HepG2 (cell line): ENCODE results near the gene MRPL38. TPM values are rescaled to one million over a fixed set of nuclear protein-coding genes. Genes with fewer than 3 reads are reported as not detected.

ENCODE experiments used
- BATF2 ChIP-seq: sonication (generic); formaldehyde crosslinking; IDR thresholded peaks from 2 replicates; pipeline ENCODE4 v1.8.0; 2022; ENCODE audit warnings: mild to moderate bottlenecking, missing genetic modification reagents, moderate library complexity
- BCL6 ChIP-seq: IDR thresholded peaks from 2 replicates; pipeline ENCODE4 v1.6.1; 2016; ENCODE audit warnings: missing genetic modification reagents, missing compliant biosample characterization
- CAMTA2 ChIP-seq: sonication (generic); formaldehyde crosslinking; IDR thresholded peaks from 2 replicates; pipeline ENCODE4 v1.4.0; 2020; ENCODE audit warnings: mild to moderate bottlenecking, missing genetic modification reagents, borderline replicate concordance
- CBFB ChIP-seq: sonication (generic); formaldehyde crosslinking; IDR thresholded peaks from 2 replicates; pipeline ENCODE4 v1.4.0; 2020; ENCODE audit warnings: missing genetic modification reagents
- CCDC6 ChIP-seq: sonication (generic); formaldehyde crosslinking; IDR thresholded peaks from 2 replicates; pipeline ENCODE4 v1.8.1; 2022; ENCODE audit warnings: mild to moderate bottlenecking, missing genetic modification reagents, moderate library complexity
- HDAC1 ChIP-seq: sonication (generic); formaldehyde crosslinking; IDR thresholded peaks from 2 replicates; pipeline ENCODE4 v1.5.1; 2020; ENCODE audit warnings: mild to moderate bottlenecking, missing genetic modification reagents
- HNRNPL ChIP-seq: fragments of 200-400 bp; formaldehyde crosslinking; IDR thresholded peaks from 2 replicates; pipeline ENCODE4 v1.6.1; 2017; ENCODE audit warnings: mild to moderate bottlenecking, low read depth, low read length
- KLF13 ChIP-seq: sonication (generic); formaldehyde crosslinking; IDR thresholded peaks from 2 replicates; pipeline ENCODE4 v1.4.0; 2020; ENCODE audit warnings: mild to moderate bottlenecking, missing genetic modification reagents
- MED1 ChIP-seq: sonication (generic); formaldehyde crosslinking; IDR thresholded peaks from 2 replicates; pipeline ENCODE4 v1.4.0; 2020; ENCODE audit warnings: missing genetic modification reagents
- NPAS2 ChIP-seq: sonication (generic); formaldehyde crosslinking; IDR thresholded peaks from 2 replicates; pipeline ENCODE4 v1.8.0; 2022; ENCODE audit warnings: mild to moderate bottlenecking, missing genetic modification reagents, borderline replicate concordance
- PAWR ChIP-seq: sonication (generic); formaldehyde crosslinking; IDR thresholded peaks from 2 replicates; pipeline ENCODE4 v1.4.0; 2020; ENCODE audit warnings: missing genetic modification reagents, mild to moderate bottlenecking, borderline replicate concordance
- PAX8 ChIP-seq: sonication (generic); formaldehyde crosslinking; IDR thresholded peaks from 2 replicates; pipeline ENCODE4 v1.8.0; 2022; ENCODE audit warnings: mild to moderate bottlenecking, missing genetic modification reagents, borderline replicate concordance
- REXO4 ChIP-seq: sonication (generic); formaldehyde crosslinking; IDR thresholded peaks from 2 replicates; pipeline ENCODE4 v1.8.0; 2022; ENCODE audit warnings: missing genetic modification reagents, mild to moderate bottlenecking, borderline replicate concordance
- SIN3A ChIP-seq: IDR thresholded peaks from 2 replicates; pipeline ENCODE4 v1.6.1; 2011; ENCODE audit warnings: low read depth, mild to moderate bottlenecking, control low read depth, low read length, borderline replicate concordance
- SKI ChIP-seq: fragments of 450-650 bp; IDR thresholded peaks from one replicate; pipeline ENCODE4 v1.6.1; 2018; ENCODE audit warnings: mild to moderate bottlenecking; ENCODE audit not compliant: partially characterized antibody
- TBX3 ChIP-seq: fragments of 450-650 bp; IDR thresholded peaks from 2 replicates; pipeline ENCODE4 v1.6.1; 2017; ENCODE audit warnings: antibody characterized with exemption, mild to moderate bottlenecking, inconsistent platforms, borderline replicate concordance
- WIZ ChIP-seq: sonication (generic); formaldehyde crosslinking; IDR thresholded peaks from 2 replicates; pipeline ENCODE4 v1.5.1; 2020; ENCODE audit warnings: mild to moderate bottlenecking, missing genetic modification reagents
- XRCC5 ChIP-seq: fragments of 200-400 bp; formaldehyde crosslinking; optimal IDR thresholded peaks from 2 replicates; pipeline ENCODE3; 2017; ENCODE audit warnings: mild to moderate bottlenecking, low read length
- ZHX1 ChIP-seq: sonication (generic); formaldehyde crosslinking; IDR thresholded peaks from 2 replicates; pipeline ENCODE4 v1.8.1; 2022; ENCODE audit warnings: low read depth, mild to moderate bottlenecking, missing genetic modification reagents
- ZMYM2 ChIP-seq: sonication (generic); formaldehyde crosslinking; IDR thresholded peaks from 2 replicates; pipeline ENCODE4 v1.8.0; 2022; ENCODE audit warnings: mild to moderate bottlenecking, missing genetic modification reagents
- ZNF230 ChIP-seq: sonication (generic); formaldehyde crosslinking; IDR thresholded peaks from 2 replicates; pipeline ENCODE4 v1.4.0; 2020; ENCODE audit warnings: mild to moderate bottlenecking, missing genetic modification reagents
- ZNF557 ChIP-seq: sonication (generic); formaldehyde crosslinking; IDR thresholded peaks from 2 replicates; pipeline ENCODE4 v1.4.0; 2020; ENCODE audit warnings: missing genetic modification reagents
- ZNF598 ChIP-seq: sonication (generic); formaldehyde crosslinking; IDR thresholded peaks from 2 replicates; pipeline ENCODE4 v1.5.1; 2020; ENCODE audit warnings: mild to moderate bottlenecking, missing genetic modification reagents, borderline replicate concordance
- ZNF629 ChIP-seq: sonication (generic); formaldehyde crosslinking; conservative IDR thresholded peaks from 2 replicates; pipeline ENCODE4 v1.5.0; 2020; ENCODE audit warnings: missing genetic modification reagents
- ZNF678 ChIP-seq: sonication (generic); formaldehyde crosslinking; IDR thresholded peaks from 2 replicates; pipeline ENCODE4 v1.4.0; 2020; ENCODE audit warnings: mild to moderate bottlenecking, missing genetic modification reagents
- ZNF703 ChIP-seq: sonication (generic); formaldehyde crosslinking; IDR thresholded peaks from 2 replicates; pipeline ENCODE4 v1.5.1; 2020; ENCODE audit warnings: missing genetic modification reagents, mild to moderate bottlenecking, moderate library complexity, borderline replicate concordance
- ZNF773 ChIP-seq: sonication (generic); formaldehyde crosslinking; IDR thresholded peaks from 2 replicates; pipeline ENCODE4 v1.4.0; 2020; ENCODE audit warnings: missing genetic modification reagents, borderline replicate concordance
- polyA plus RNA-seq, 8 experiments: library from polyadenylated mRNA; depleted of rRNA in 3 of 8; stranded (reverse) in 7 of 8; unstranded in 1 of 8; fragments of >200 nt; fragmentation: Illumina TruSeq in 4 of 8; extraction: Trizol in 4 of 8; gene quantifications; 2 replicates each; pipeline versions ENCODE4 v1.2.1 to v1.2.3, GENCODE V29; 2011 to 2016; ENCODE audit warnings: low read depth in 4 of 8, missing spikeins in 1 of 8, mixed read lengths in 1 of 8; ENCODE audit not compliant: insufficient read depth in 1 of 8
- total RNA-seq, 5 experiments: library from RNA; depleted of rRNA; stranded (reverse); fragments of >200 nt; fragmentation: Illumina TruSeq; extraction: Trizol; gene quantifications; 2 replicates each; pipeline ENCODE4 v1.2.3, GENCODE V29; 2016; ENCODE audit warnings: low read depth in 1 of 5
- TF ChIP-seq, protein P1 (sequence below): fragments of 450-650 bp; IDR thresholded peaks from 2 replicates; pipeline ENCODE4 v1.6.1; 2016

MRPL38 gene
- total and polyA plus RNA-seq, 2 of the 13 experiments (the other 11 are each of a cell fraction or from before 2014, with no cell fraction given), result 83.7 to 125 TPM

DNA sequence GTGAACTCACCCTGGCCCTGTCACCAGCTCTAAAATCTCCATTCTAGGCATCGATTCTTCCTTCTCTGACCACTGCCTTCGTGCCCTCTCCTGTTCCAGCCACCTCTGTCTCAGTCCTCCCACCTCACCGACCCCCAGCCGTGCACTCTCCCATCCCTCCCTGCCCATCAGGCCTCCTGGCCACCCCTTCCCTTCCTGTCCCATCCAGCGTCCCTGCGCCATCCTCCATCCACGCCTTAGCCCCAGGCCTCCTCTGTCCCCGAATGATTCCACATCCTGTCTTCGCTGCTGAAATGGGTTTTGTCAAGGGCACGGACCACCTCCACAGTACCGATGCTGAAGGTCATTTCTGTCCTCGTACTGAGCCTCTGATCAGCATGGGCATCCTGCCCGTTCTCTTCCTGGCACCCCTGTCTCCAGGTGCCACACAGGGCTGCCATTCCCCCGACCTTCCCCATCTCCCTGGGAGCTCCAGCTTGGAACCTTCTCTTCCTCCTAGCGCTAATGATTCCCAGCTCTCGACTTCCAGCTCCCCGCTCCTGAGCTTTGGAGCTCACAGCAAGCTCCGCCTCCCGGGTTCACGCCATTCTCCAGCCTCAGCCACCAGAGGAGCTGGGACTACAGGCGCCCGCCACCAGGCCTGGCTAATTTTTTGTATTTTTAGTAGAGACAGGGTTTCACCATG lies 10.5 kb downstream of the MRPL38 start (continued):
- TF ChIP-seq NPAS2 (no peak), SKI (no peak), MED1 (CRISPR knock-in tag) (peak; percentile 54), ZHX1 (CRISPR knock-in tag) (no peak), BATF2 (no peak), KLF13 (CRISPR knock-in tag) (no peak), ZNF230 (CRISPR knock-in tag) (no peak), TBX3 (no peak), PAWR (CRISPR knock-in tag) (no peak), CBFB (no peak), WIZ (no peak), ZMYM2 (no peak), CAMTA2 (peak; percentile 74; the same call in 1 of the 2 replicates), ZNF773 (no peak), ZNF557 (CRISPR knock-in tag) (no peak), XRCC5 (peak; percentile 47), CCDC6 (0 out of 2 replicates have a peak, but pooled peaks have one; percentile 41), ZNF629 (CRISPR knock-in tag) (no peak), HNRNPL (no peak; the same call in 1 of the 2 replicates), REXO4 (no peak), ZNF678 (CRISPR knock-in tag) (peak; percentile 36; the same call in 1 of the 2 replicates), BCL6 (no peak), PAX8 (CRISPR knock-in tag) (0 out of 2 replicates have a peak, but pooled peaks have one; percentile 32), HDAC1 (no peak; the same call in 1 of the 2 replicates), SIN3A (no peak), ZNF703 (CRISPR knock-in tag) (no peak), ZNF598 (CRISPR knock-in tag) (no peak)
- TF ChIP-seq, protein P1, sequence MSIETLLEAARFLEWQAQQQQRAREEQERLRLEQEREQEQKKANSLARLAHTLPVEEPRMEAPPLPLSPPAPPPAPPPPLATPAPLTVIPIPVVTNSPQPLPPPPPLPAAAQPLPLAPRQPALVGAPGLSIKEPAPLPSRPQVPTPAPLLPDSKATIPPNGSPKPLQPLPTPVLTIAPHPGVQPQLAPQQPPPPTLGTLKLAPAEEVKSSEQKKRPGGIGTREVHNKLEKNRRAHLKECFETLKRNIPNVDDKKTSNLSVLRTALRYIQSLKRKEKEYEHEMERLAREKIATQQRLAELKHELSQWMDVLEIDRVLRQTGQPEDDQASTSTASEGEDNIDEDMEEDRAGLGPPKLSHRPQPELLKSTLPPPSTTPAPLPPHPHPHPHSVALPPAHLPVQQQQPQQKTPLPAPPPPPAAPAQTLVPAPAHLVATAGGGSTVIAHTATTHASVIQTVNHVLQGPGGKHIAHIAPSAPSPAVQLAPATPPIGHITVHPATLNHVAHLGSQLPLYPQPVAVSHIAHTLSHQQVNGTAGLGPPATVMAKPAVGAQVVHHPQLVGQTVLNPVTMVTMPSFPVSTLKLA, result no peak
